Pancreas (tissue), 10 donors: ENCODE data around the gene COX6A1. TPM values are rescaled to one million over a fixed set of nuclear protein-coding genes. Genes with fewer than 3 reads are reported as not detected.

ENCODE experiments used
- ATAC-seq, 4 donors: fragments of 200-7000 bp; cut with Tn5 transposase; one replicate each; pipeline versions ENCODE4 v1.8.0 to v1.9.1; 2020; ENCODE audit warnings: mild to moderate bottlenecking in 4 of 4, moderate library complexity in 4 of 4
- DNase-seq, 6 donors: peaks; one replicate each; pipeline ENCODE4 v3.0.0-alpha.2; 2020
- FAIRE-seq: peaks from 2 replicates; lab custom pipeline; 2012; peaks lifted over from hg19 to GRCh38; lab: Jason Lieb, UNC
- H3K27ac ChIP-seq, 4 donors: fragments of 200-600 bp; sonication (generic); 1 replicate in 3 of 4; 2 replicates in 1 of 4; pipeline versions ENCODE4 v1.5.0 to v1.8.0; 2020
- H3K27me3 ChIP-seq, 4 donors: fragments of 200-600 bp; one replicate each; pipeline ENCODE4 v1.8.0; 2021
- H3K36me3 ChIP-seq, 3 donors: fragments of 200-600 bp; sonication (generic) in 1 of 3; one replicate each; pipeline versions ENCODE4 v1.5.0 to v1.8.0; 2020 to 2021
- H3K4me1 ChIP-seq, 3 donors: fragments of 200-600 bp; one replicate each; pipeline ENCODE4 v1.8.0; 2021
- H3K4me3 ChIP-seq, 4 donors: fragments of 200-600 bp; sonication (generic) in 2 of 4; one replicate each; pipeline versions ENCODE4 v1.5.0 to v1.8.0; 2020 to 2021
- H3K9me3 ChIP-seq, 4 donors: fragments of 200-600 bp; one replicate each; pipeline ENCODE4 v1.8.0; 2021
- WGBS, 2 donors: extraction: QIAGEN DNeasy Blood & Tissue Kit; methylation state at CpG; one replicate each; pipeline ENCODE4 v1.1.7; 2013; 5-methylcytosine and 5-hydroxymethylcytosine counted together
- intact Hi-C, 3 donors: fragments of 100-400 bp; cut with DNase I; formaldehyde crosslinking; loops; one replicate each; pipeline versions ENCODE4 v1.11.1 to v1.14.2; 2022
- polyA plus RNA-seq, 2 donors: library from polyadenylated mRNA; stranded (reverse); fragments of 200-250 nt; gene quantifications; one replicate each; pipeline ENCODE4 v1.2.3, GENCODE V29; 2013
- total RNA-seq, 6 donors: library from RNA; stranded (reverse); fragmentation: NEBNext Ultra II Directional in 4 of 6; extraction: Animal tissue kit (Norgen Biotek cat#: 25700) in 4 of 6; gene quantifications; one replicate each; pipeline versions ENCODE4 v1.2.1 to v1.2.4, GENCODE V29; 2021 to 2023
- TF ChIP-seq, protein P1 (sequence below), 4 donors: fragments of 200-600 bp; sonication (generic) in 3 of 4; IDR thresholded peaks; one replicate each; pipeline versions ENCODE4 v1.5.0 to v1.8.0; 2021; ENCODE audit warnings: antibody characterized with exemption in 4 of 4
- donor health status: healthy with polysubstance abuse.
- donor health status: DM: no; HTN: no; CAD: no; lungs with moderate emphysema.
- donor health status: DM: no; HTN: no; CAD: no.
- donor health status: control.
- donor health status: control.
- donor health status: Bipolar disorder and iron deficiency.
- donor health status: DM: yes; HTN: yes; CAD: no.
- donor health status: DM: no; HTN: no; CAD: no.
- donor health status: DM: no; HTN: no; CAD: no.
- donor health status: DM: yes; HTN: yes; CAD: no.

The COX6A1 gene
- total and polyA plus RNA-seq, 8 donors, result 118 to 324 (median 144) TPM

DNA sequence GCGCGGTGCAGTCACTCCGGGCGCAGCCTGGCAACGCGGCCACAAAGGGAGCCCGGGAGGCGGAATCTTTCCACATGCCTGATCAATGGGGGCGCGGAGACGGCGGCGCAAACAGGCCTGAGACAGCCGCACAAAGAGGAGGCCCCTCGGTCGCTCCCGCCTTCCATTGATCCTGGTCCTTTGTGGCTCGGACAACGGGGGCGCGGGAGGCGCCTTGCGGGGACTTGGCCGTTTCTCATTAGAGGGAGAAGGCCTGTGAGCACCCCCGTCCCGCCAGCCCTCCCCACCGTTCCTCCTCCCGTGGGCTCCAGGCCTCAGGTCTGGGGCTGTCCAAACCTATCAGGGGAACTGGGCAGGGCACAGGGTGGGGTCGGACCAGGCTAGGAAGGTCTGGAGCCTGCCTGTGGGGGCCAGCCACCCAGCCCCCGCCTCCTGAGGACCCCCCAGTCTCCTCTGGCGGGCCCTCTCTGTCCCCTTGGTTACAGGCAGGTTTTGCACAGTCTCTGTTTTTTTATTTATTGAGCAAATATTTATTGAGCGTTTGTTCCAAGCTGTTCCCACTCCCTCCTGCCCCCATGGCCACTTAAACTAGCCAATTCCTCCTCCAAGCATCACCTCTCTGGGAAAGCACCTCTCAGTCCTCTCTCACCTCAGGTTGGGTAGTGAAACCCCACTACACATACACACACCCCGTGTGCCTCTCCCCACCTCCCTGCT is 39.9 kb upstream of the COX6A1 start:
- H3K36me3 ChIP-seq, result no peaks in the 10 kb centered on the region
- FAIRE-seq (no peak), ATAC-seq (peak in 2 of 4 donors; percentile 54 to 66), DNase-seq (peak in 3 of 6 donors; percentile 20 to 62 (median 58))
- peaks cover 0 to 12% (median 0%) of the 10 kb centered on the region in 3 donors for H3K4me1 ChIP-seq
- no peaks in the 10 kb centered on the region for H3K27me3 ChIP-seq
- peak overlapping the region in 1 of 4 donors; percentile 37 for H3K27ac ChIP-seq
- 59 to 61% methylated on average over 33 of the region's 33 CpGs for WGBS, 2 donors
- intact Hi-C loops, result no loop called here
- H3K9me3 ChIP-seq, result no peaks in the 10 kb centered on the region
- no peak overlapping the region for H3K4me3 ChIP-seq
- TF ChIP-seq, protein P1, sequence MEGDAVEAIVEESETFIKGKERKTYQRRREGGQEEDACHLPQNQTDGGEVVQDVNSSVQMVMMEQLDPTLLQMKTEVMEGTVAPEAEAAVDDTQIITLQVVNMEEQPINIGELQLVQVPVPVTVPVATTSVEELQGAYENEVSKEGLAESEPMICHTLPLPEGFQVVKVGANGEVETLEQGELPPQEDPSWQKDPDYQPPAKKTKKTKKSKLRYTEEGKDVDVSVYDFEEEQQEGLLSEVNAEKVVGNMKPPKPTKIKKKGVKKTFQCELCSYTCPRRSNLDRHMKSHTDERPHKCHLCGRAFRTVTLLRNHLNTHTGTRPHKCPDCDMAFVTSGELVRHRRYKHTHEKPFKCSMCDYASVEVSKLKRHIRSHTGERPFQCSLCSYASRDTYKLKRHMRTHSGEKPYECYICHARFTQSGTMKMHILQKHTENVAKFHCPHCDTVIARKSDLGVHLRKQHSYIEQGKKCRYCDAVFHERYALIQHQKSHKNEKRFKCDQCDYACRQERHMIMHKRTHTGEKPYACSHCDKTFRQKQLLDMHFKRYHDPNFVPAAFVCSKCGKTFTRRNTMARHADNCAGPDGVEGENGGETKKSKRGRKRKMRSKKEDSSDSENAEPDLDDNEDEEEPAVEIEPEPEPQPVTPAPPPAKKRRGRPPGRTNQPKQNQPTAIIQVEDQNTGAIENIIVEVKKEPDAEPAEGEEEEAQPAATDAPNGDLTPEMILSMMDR (IDR thresholded peaks at IDR 0.05), result no peak

DNA sequence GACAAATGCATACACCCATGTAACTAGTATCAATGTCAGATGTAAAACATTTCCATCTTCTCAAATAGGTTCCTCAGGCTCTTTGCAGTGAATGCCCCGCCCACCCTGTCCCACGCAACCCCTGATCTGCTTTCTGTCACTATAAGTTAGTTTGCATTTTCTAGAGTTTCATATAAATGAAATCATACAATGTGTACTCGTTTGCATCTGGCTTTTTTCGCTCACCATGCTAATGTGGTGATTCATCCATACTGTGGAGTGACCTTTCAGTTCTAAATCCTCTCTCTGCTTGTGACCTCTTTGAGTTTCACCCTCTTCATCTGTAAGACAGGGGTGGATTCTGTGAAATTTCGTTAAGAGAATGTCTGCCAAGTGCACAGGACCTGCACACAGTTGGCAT is 38.4 kb upstream of the COX6A1 start:
- no peaks in the 10 kb centered on the region for H3K36me3 ChIP-seq
- no peaks in the 10 kb centered on the region for H3K27me3 ChIP-seq
- FAIRE-seq, result no peak
- H3K9me3 ChIP-seq, result no peaks in the 10 kb centered on the region
- H3K27ac ChIP-seq, result no peak overlapping the region
- no peak for ATAC-seq
- DNase-seq, result no peak
- TF ChIP-seq, protein P1 (IDR thresholded peaks at IDR 0.05), result no peak
- H3K4me3 ChIP-seq, result no peak overlapping the region
- intact Hi-C loops, result no loop called here
- H3K4me1 ChIP-seq, result peaks cover 0 to 4% (median 0%) of the 10 kb centered on the region in 3 donors
- 76 to 77% methylated on average over 5 of the region's 5 CpGs for WGBS, 2 donors

DNA sequence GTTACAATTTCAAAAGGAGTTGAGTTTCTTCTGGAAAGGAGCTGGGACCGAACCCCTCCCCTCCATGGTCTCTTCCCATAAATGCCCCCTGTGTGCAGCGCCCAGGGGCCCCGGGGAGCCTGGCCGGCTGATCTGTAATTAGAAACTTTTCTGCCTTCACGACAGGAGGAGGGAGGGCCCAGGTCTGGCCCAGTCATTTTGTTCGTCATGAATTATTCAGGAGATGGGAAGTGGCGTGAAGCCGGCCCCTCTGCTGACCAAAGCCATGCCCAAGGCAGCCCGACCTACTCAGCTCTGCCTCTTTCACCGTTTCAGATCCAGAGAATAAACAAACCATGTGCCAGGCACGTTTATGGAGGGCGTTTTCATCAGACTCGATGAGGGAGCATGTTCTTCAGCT is 35.7 kb upstream of the COX6A1 start:
- TF ChIP-seq, protein P1 (IDR thresholded peaks at IDR 0.05), result no peak
- intact Hi-C loops, result no loop called here
- Histone ChIP-seq H3K36me3 (no peaks in the 10 kb centered on the region), H3K27me3 (no peaks in the 10 kb centered on the region), H3K4me1 (no peaks in the 10 kb centered on the region), H3K9me3 (no peaks in the 10 kb centered on the region), H3K4me3 (no peak overlapping the region), H3K27ac (no peak overlapping the region)
- no peak for FAIRE-seq
- WGBS, 2 donors, result 52 to 60% methylated on average over 13 of the region's 13 CpGs
- DNase-seq, result no peak
- ATAC-seq, result no peak

DNA sequence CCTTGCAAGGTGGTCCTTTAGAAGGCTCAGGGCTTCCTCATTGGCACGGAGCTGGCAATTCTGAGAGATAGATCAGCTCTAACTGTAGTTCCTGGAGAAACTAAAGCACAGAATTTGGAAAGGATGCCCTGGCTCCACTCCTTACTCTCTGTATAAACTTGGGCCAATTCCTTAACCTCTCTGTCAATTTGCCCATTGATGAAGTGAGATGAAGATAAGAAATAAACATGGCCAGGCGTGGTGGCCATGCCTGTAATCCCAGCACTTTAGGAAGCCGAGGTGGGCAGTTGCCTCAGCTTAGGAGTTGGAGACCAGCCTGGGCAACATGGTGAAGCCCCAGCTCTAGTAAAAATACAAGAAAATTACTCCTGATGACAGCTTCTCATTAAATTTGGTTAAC is 34.0 kb upstream of the COX6A1 start:
- Histone ChIP-seq H3K9me3 (no peaks in the 10 kb centered on the region), H3K4me3 (no peak overlapping the region), H3K27me3 (no peaks in the 10 kb centered on the region), H3K4me1 (no peaks in the 10 kb centered on the region), H3K36me3 (no peaks in the 10 kb centered on the region), H3K27ac (no peak overlapping the region)
- intact Hi-C loops, result no loop called here
- DNase-seq (no peak), FAIRE-seq (no peak), ATAC-seq (no peak)
- WGBS, 2 donors, result 79 to 85% methylated on average over 3 of the region's 3 CpGs
- TF ChIP-seq, protein P1 (IDR thresholded peaks at IDR 0.05), result no peak

DNA sequence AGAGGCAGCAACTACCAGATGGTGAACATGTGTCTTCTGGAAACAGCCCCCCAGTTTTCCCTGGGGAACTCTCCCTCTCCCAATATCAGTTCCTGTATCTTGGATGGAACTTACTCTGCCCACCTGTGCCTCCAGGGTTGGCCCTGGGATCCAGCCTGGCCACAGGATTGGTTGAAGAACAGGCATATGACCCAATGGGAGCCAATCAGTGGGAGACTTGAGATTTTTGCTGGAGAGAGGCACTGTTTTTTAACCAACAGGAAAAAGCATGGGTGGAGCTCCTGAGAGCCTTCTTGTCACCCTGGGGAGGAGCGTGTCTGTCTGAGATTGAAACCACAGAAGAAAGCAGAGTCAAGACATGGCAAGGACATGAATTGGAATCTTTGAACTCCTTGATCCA is 33.6 kb upstream of the COX6A1 start:
- H3K4me1 ChIP-seq, result no peaks in the 10 kb centered on the region
- H3K27ac ChIP-seq, result no peak overlapping the region
- DNase-seq (no peak), FAIRE-seq (no peak), ATAC-seq (no peak)
- no peaks in the 10 kb centered on the region for H3K27me3 ChIP-seq
- no peaks in the 10 kb centered on the region for H3K36me3 ChIP-seq
- no peaks in the 10 kb centered on the region for H3K9me3 ChIP-seq
- no peak overlapping the region for H3K4me3 ChIP-seq
- TF ChIP-seq, protein P1 (IDR thresholded peaks at IDR 0.05), result no peak
- intact Hi-C loops, result no loop called here
- 86 to 88% methylated on average over 1 of the region's 1 CpG for WGBS, 2 donors
